ENCODE results near the gene PUS1.
"Not testable (repeated sequence)": the region's sequence is repeated elsewhere in the genome, so short reads cannot be mapped to it uniquely, and the experiment has no call there.

PUS1 gene

DNA sequence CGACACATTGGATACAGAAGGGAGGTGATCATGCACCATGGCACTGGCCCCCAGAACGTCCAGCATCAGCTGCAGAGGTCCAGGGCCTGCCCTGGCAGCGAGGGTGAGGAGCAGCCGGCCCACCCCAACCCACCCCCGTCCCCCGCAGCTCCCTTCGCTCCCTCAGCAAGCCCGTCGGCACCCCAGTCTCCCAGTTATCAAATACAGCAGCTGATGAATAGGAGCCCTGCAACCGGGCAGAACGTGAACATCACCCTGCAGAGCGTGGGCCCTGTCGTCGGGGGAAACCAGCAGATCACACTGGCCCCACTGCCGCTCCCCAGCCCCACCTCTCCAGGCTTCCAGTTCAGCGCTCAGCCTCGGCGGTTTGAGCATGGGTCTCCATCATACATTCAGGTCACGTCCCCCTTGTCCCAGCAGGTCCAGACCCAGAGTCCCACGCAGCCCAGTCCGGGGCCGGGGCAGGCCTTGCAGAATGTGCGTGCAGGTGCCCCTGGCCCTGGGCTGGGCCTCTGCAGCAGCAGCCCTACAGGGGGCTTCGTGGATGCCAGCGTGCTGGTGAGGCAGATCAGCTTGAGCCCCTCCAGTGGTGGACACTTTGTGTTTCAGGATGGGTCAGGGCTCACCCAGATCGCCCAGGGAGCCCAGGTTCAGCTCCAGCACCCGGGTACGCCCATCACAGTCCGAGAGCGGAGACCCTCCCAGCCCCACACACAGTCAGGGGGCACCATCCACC lies 31.7 kb downstream of the PUS1 start:
- not testable (repeated sequence) for DNase-seq (ENCODE audit: low spot score)

DNA sequence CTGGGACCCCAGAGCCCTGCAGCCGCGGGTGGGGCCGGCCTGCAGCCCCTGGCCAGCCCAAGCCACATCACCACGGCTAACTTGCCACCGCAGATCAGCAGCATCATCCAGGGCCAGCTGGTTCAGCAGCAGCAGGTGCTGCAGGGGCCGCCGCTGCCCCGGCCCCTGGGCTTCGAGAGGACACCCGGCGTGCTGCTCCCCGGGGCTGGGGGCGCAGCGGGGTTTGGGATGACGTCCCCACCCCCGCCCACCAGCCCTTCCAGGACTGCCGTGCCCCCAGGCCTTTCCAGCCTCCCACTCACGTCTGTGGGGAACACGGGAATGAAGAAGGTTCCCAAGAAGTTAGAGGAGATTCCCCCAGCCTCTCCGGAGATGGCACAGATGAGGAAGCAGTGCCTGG lies 32.3 kb downstream of the PUS1 start:
- DNase-seq (ENCODE audit: low spot score) = not testable (repeated sequence)

DNA sequence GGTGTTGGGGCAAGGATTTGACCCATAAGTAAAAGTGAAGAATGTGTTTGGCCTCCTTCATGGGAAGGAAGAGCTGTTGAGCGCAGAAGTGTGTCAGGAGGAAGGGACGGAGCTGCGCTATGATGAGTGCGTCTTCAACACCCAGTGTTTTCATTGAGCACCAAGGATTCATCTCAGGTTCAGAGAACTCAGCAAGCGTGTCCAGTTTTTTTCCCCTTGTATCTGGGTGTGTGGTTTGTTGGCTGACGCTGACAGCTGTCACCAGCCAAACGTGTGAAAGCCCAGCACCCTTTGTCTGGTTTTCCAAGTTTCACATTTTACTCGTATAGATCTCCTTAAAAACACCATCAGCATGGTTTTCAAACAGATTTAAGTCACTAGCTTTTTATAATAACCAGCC lies 33.0 kb downstream of the PUS1 start:
- no peak for DNase-seq (ENCODE audit: low spot score)

DNA sequence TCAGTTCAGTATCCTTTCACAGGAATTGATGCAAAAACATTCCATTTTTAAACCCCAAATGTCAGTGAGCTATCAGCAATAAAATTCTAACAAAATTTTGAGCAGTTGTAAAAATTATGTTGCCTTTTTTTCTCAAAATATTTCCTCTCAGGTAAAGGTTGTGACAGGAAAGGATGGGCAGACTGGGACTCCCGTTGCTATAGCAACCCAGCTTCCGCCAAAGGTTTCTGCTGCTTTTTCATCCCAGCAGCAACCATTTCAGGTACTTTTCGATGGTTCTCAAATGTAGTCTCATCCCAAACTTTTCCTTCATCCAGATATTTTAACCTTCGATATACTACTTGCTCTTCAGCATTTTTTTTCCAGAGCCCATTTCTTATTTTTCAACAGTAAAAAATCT lies 34.3 kb downstream of the PUS1 start:
- no peak for DNase-seq (ENCODE audit: low spot score)

DNA sequence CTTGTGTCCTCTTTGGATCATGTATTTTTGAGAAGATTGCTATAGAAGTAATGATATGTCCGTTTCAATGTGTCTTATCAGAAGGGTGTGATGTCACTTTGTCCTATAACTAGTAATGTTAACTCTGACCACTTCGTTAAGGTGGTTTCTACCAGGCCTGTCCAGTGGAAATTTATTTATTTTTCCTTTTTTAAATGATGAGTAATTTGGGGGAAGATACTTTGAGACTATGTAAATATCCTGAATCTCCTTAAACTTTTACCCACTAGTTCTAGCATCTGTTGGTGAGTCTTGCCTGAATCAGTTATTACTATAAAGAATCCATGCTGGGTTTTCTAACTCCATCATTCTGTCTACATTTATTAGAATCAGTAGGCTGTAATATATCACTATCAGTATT lies 36.0 kb downstream of the PUS1 start:
- DNase-seq (ENCODE audit: low spot score) = no peak

DNA sequence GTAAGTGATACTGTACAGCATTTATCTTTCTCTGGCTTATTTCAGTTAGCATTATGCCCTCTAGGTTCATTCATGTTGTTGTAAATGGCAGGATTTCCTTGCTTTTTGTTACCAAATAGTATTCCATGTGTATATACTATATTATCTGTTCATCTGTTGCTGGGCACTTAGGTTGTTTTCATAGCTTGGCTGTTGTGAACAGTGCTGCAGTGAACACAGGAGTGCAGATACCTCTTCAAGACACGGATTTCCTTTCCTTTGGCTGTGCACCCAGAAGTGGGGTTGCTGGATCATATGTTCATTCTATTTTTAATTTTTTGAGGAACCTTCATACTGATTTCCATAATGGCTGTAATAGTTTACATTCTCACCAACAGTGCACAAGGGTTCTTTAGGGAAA lies 42.1 kb downstream of the PUS1 start:
- DNase-seq (ENCODE audit: low spot score) = no peak

DNA sequence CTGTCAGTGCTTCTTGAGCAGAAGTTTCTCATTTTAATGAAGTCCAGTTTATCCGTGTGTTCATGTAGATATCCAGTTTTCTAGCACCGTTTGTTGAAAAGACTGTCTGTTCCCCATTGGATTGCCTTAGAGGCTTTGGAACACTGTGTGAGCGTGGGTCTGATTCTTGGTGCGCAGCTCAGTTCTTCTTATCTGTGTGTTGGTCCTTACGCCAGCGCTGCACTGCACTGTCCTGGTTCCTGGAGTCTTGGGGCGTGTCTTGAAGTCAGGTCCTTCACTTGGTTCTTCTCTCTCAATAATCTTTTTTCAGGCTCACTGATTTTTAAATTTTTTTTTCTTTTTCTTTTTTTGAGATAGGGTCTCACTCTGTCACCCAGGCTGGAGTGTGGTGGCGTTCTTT lies 46.2 kb downstream of the PUS1 start:
- no peak for DNase-seq (ENCODE audit: low spot score)

DNA sequence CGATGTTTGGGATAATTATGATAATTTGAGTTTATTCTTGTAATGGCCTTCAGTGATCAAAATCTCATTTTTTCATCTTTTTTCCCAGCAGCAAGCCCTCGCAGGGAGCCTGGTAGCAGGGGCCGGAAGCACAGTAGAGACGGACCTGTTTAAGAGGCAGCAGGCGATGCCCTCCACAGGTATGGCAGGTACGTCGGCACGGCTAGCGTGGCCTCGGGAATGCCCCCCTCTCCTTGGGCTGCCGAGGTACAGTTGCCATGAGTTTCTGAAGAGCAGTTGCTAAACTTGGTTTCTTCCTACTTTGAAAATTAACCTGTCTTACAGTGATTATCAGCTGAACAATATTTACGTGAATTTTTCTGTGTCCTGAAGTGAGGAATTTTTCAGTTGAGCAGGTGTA lies 50.5 kb downstream of the PUS1 start:
- DNase-seq (ENCODE audit: low spot score) = no peak

DNA sequence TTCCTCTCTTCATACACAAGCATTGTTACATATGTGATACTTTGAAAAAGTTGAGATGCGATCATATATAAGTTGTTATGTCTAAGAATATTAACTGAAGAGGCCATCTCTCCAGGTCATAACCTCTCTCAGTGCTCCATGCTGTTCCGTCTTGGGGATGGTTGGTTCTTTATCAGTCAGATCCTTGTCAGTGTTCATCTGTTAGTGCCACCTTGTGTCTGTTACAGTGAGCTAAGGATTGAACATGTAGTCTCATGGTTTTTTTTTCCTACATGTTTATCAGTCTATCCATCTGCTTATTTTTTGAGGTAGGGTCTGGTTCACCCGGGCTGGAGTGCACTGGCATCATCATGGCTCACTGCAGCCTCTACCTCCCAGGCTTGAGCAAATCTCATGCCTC lies 51.2 kb downstream of the PUS1 start:
- DNase-seq (ENCODE audit: low spot score) = no peak

DNA sequence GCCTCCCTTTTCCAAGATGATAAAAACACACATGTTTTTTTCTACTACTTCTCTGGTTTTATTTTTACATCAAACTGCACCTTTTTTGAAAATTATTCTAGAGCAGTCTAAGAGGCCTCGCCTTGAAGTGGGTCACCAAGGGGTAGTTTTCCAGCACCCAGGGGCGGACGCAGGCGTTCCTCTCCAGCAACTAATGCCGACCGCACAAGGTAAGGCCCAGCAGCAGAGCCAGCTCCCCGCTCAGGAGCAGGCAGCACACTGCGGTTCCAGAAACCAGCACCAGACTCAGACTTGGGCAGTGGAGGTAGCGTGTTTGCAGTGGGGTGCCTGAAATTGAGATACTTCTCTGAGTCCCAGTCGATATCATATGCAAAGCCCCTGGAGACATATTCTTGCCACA lies 52.3 kb downstream of the PUS1 start:
- DNase-seq (ENCODE audit: low spot score) = no peak

DNA sequence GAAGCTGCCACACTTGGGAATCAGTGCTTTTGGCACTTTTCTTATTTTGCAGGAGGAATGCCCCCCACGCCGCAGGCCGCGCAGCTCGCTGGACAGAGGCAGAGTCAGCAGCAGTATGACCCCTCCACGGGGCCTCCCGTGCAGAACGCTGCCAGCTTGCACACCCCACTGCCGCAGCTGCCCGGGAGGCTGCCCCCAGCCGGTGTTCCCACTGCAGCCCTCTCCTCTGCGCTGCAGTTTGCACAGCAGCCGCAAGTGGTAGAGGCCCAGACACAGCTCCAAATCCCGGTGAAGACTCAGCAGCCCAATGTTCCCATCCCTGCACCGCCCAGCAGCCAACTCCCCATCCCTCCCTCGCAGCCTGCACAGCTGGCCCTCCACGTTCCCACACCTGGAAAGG lies 53.0 kb downstream of the PUS1 start:
- no peak for DNase-seq (ENCODE audit: low spot score)

DNA sequence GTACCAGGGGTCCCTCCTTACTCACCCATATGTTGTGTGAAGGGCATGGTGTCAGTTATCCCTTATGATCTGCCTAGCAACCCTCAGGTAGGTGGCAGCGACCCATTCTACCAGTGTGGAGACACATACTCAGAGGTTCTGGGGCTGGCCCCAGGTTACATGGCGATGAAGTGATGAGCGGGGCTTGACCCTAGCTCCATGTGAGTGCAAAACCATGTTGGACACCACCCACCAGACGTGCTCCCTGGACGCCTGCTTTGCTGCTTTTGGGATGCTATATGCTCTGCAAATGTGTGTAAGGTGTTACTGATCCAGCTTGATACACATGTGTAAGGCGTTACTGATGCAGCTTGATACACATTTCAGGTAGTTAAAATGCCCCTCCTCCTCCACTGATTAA lies 54.0 kb downstream of the PUS1 start:
- no peak for DNase-seq (ENCODE audit: low spot score)

DNA sequence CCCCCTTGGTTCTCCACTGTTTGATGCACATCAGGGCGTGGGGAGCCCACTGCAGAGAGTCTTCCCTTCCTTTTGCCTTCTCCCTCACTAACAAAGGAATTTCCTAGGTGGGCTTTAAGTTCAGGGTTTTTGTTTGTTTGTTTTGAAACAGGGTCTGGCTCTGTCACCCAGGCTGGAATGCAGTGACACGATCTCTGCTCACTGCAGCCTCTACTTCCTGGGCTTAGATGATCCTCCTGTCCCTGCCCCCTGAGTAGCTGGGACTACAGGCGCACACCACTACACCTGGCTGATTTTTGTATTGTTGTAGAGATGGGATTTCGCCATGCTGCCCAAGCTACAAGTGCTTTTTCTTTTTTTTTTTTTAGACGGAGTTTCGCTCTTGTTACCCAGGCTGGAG lies 54.5 kb downstream of the PUS1 start:
- no peak for DNase-seq (ENCODE audit: low spot score)

DNA sequence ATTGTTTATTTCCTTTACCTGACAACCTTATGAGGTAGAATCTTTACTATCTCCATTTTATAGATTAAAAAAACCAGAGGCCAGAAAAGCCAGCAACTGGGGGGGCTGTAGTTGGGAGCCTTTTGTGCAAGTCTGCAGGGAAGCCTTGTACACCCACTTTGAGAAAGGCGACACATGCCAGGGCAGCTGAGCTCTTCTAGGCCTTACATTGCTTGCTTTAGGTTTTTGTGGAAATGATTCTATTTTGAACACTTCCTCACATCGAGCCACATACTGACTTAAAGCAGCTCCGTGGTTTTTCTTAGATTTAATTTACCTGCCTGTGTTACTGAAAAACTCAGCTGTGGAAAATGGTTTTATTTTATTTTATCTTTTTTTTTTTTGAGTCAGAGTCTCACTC lies 55.3 kb downstream of the PUS1 start:
- no peak for DNase-seq (ENCODE audit: low spot score)

DNA sequence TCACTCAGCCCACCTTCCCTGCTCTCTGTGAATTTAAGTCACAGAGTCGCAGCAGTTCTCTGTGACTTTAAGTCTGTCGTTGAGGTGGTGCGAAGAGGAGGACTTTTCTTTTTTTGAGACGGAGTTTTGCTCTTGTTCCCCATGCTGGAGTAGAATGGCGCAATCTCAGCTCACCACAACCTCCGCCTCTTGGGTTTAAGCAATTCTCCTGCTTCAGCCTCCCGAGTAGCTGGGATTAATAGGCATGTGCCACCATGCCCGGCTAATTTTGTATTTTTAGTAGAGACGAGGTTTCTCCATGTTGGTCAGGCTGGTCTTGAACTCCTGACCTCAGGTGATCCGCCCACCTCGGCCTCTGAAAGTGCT lies 56.4 kb downstream of the PUS1 start:
- DNase-seq (ENCODE audit: low spot score) = not testable (repeated sequence)

DNA sequence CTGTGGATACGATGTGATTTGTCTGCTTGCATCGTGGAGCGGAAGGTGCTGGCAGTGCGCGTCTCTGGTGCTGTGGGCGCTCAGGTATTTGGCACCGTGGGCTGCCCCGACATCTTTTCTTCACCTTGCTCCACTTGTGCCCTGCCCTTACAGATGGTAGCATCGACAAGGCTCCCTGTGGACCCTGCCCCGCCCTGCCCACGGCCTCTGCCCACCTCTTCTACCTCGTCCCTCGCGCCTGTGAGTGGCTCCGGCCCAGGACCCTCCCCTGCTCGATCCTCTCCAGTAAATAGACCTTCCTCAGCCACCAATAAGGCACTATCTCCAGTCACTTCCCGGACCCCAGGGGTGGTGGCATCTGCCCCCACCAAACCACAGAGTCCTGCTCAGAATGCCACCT lies 57.3 kb downstream of the PUS1 start:
- no peak for DNase-seq (ENCODE audit: low spot score)

DNA sequence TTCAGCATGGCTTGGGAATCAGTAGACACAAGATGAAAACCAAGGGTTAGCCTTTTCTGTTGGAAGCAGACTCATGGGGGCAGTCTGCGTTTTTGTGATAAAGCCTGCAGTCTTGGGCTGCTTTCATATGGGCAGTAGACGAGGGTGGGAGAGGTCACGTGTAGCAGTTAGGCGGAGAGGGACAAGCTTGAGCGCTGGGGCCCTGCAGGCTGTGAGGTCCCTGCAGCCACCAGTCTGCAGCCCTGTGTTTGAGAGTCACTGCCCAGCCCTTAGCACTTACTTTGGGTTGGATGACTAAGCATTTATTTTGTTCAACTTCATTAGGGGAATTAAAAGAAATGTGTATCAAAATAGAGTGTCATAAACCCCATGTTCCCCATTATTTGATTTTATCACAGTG lies 57.8 kb downstream of the PUS1 start:
- no peak for DNase-seq (ENCODE audit: low spot score)

DNA sequence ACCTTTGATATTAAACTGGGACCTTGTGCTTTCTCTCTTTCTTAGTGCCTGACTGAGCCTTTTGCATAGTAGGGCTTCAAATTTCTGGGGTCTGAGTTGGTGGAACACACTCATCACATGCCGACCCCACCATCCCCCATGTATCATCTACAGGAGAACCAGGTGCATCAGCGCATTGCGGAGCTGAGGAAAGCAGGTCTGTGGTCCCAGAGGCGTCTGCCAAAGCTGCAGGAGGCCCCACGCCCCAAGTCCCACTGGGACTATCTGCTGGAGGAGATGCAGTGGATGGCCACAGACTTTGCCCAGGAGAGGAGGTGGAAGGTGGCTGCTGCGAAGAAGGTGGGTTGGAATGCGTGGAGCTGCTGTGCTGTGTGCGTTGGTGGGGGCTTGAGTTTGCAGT lies 58.5 kb downstream of the PUS1 start:
- DNase-seq (ENCODE audit: low spot score) = no peak

DNA sequence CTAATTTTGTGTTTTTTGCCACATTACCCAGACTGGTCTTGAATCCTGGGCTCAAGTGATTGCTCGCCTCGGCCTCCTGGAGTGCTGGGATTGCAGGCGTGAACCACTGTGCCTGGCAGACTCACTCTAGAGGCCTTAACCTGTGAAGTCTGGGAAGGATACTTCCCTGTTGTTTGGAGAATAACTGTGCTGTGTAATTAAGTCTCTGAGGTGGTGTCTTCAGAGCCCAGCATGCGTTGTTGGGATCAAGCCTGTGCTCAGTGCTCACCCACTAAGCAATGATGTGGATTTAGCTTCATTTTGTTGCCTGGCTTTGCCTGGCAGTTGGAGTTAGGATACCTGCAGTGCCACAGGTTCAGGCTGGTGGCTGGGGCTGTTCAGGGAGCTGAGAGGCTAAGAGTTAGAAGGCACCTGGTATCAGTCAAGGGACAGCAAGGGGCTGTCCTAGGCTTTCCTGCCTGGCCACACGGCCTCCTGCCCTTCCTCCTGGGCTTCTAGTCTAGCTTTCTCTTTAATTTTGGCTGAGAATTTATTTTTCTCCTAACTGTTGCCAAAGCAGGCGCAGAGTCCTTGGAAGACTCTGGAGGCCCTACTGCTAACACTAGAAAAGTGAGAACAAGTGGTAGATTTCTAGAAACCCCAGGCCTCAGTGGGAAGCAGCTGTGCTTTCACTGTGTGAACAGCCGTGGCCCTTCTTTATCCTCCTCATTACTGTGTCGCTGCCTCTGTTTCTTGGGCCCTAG lies 59.1 kb downstream of the PUS1 start:
- DNase-seq (ENCODE audit: low spot score) = peak; percentile 22

DNA sequence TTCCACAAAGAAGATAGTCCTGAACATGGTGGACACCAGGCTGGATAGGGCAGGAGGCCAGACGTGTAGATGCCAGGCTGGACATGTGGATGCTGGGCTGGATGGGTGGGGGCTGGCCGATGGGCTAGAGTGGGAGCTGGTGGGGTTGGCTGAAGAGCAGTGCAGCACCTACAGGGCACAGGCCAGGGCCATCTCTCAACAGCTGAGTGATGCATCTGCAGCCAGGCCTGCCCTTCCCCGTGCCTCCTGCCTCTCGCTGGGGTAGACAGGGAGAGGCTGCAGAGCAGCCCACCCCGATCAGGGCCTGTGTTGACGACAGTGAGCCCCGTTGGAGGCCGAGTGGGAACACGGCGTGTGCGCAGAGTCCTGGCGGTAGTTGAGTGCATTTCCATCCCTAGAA lies 59.9 kb downstream of the PUS1 start:
- no peak for DNase-seq (ENCODE audit: low spot score)

DNA sequence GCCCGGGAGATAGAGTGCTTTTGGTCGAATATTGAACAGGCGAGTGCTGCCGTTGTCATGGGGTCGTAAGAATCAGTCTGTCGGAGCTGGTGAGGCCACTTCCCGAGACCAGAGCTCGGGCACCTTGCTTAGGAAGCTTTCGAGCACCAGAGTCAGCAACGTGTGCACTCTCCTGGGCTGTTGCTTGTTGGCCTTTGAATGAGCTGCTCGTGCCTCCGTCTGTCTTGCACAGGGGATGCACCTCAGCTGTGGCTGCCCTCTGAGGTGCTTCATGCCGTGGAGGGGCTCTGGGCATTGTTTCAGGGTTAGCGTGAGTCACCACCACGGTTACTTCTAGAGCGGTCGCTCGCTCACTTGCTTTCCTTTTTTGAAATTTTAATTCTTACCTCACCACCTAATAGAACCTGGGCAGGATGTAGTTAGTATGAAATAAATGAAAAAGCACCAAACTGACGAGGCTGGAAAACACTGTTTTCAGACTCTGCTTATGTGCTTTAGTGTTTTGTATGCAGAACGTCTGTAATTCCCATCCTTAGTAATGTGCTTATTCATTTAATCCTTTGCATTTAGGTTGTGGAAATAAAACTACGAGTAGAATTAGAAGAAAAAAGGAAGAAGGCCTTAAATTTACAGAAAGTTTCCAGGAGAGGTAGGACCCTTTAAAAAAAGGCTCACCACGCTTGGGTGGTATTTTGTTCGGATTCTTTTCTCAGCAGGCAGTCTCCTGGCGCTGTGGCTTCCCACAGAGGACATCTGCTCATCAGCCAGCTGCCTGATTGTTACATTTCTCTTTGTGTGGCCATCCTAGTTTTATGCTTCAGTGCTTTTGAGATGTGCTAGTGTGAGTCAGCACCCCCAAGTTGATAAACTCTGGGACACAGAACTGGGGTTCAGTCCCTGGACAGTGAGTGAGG lies 61.2 kb downstream of the PUS1 start:
- DNase-seq (ENCODE audit: low spot score) = no peak

DNA sequence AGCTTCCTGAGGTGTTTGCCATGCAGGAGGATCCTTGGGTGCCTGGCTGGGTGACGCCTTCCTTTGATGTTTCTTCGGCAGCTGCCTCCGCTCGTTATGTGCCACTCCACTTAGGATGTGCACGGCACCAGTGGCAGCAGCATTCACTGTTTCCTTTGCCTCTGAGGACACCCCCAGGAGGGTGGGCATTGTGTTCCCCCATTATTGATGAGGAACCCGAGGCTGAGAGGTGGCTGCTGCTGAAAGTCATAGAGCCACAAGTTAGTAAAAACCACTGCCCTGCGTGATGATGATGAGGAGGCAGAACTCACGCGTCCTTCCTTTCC lies 61.9 kb downstream of the PUS1 start:
- DNase-seq (ENCODE audit: low spot score) = no peak

DNA sequence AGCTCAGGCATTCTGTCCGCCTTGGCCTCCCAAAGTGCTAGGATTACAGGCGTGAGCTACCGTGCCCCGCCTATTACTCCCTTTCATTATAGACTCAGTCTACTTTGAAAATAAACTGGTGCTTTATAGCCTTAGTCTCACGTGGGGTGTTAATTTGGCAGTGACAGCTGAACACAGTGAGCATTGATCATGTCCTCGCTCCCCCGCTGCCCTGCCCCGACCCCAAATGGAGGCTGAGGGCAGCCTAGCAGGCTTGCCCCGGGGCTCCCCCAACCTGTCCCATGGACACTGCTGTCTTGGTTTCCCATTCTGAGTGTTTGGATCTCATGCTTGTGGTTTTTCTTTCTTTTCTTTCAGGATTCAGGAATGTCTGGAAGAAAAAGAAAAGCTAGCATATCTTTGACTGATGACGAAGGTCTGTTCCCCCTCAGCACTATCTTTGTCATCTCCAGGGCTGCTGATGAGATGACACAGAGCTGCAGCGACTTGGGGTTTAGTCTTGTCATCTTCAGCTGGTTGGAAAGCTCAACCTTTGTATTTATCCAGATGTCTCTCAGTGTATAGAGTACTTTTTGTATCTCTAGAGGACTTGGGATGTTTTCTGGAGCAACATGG lies 62.8 kb downstream of the PUS1 start:
- DNase-seq (ENCODE audit: low spot score) = no peak
